ENCODE results near the gene FEZ2. TPM values are rescaled to one million over a fixed set of nuclear protein-coding genes. Genes with fewer than 3 reads are reported as not detected.

FEZ2 gene
- total and polyA plus RNA-seq, 2 donors from 2014 or later, result 46.4 to 48.3 TPM

DNA sequence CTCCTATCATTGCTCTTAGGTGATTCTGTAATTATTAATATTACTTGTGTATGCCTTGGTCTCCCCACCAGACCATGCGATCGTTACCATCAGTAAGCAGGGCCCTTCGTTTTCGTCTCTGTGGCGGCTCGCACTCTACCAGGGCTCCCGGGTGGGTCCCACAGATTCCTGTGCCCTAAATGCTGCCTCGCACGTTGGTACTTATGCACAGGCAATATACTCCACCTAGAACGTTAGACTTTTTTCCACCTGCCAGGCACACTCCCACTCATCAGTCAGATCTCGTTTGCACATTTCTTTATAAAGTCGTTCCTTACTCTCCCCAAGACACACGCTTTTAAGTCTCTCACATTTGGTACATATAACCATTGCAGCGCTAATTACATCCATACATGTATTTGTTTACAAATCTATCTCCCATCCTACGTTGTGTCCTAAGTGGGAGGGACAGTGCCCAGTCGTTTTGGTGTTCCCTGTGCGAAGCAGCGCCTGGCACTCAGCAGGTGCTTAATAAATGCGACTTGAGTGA lies 901 bp downstream of the FEZ2 start:
- Histone ChIP-seq H3K9me3 (ENCODE audit: control insufficient read depth in 2 of 3, insufficient read depth in 1 of 3, low read length in 3 of 3) (no peaks in the 10 kb centered on the region), H3K9ac (ENCODE audit: low read length in 3 of 3) (peak overlapping the region; percentile 20 to 77 (median 72)), H3K4me3 (ENCODE audit: low read length in 3 of 3) (peak overlapping the region; percentile 83 to 93 (median 88)), H3K36me3 (ENCODE audit: control insufficient read depth in 2 of 3, insufficient read depth in 3 of 3, low read length in 3 of 3) (no peaks in the 10 kb centered on the region), H3K4me1 (ENCODE audit: control insufficient read depth in 2 of 3, insufficient read depth in 2 of 3, low read depth in 1 of 3, low read length in 3 of 3) (peaks cover 0 to 15% (median 3%) of the 10 kb centered on the region in 3 donors), H3K27me3 (ENCODE audit: control insufficient read depth, insufficient read depth, low read length) (no peaks in the 10 kb centered on the region), H3K27ac (ENCODE audit: low read depth in 2 of 2, low read length in 2 of 2) (no peak overlapping the region)
- DNase-seq, result peak in 1 of 5 donors; percentile 48
- no peak for FAIRE-seq
- intact Hi-C loops (cut with DNase I), result no loop called here
- TF ChIP-seq, protein P1, sequence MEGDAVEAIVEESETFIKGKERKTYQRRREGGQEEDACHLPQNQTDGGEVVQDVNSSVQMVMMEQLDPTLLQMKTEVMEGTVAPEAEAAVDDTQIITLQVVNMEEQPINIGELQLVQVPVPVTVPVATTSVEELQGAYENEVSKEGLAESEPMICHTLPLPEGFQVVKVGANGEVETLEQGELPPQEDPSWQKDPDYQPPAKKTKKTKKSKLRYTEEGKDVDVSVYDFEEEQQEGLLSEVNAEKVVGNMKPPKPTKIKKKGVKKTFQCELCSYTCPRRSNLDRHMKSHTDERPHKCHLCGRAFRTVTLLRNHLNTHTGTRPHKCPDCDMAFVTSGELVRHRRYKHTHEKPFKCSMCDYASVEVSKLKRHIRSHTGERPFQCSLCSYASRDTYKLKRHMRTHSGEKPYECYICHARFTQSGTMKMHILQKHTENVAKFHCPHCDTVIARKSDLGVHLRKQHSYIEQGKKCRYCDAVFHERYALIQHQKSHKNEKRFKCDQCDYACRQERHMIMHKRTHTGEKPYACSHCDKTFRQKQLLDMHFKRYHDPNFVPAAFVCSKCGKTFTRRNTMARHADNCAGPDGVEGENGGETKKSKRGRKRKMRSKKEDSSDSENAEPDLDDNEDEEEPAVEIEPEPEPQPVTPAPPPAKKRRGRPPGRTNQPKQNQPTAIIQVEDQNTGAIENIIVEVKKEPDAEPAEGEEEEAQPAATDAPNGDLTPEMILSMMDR (IDR thresholded peaks at IDR 0.05; ENCODE audit: borderline replicate concordance, extremely low read depth, insufficient read depth), result no peak

DNA sequence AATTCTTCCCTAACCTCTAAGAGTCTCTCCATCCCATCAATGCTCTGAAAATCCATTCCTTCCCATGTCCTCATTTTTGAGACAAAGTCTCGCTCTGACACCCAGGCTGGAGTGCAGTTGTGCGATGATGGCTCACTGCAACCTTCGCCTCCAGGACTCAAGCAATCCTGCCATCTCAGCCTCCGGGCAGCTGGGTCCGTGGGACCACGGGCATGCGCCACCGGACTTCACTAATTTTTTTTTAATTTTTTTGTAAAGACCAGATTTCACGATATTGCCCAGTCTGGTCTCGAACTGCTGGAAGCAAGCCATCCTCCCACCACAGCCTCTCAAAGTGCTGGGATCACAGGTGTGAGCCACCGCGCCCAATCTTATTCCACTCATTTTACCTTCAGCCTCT lies 1.6 kb downstream of the FEZ2 start:
- Histone ChIP-seq H3K27me3 (ENCODE audit: control insufficient read depth, insufficient read depth, low read length) (no peaks in the 10 kb centered on the region), H3K4me3 (ENCODE audit: low read length in 3 of 3) (peak overlapping the region in 1 of 3 donors; percentile 93), H3K9ac (ENCODE audit: low read length in 3 of 3) (no peak overlapping the region), H3K9me3 (ENCODE audit: control insufficient read depth in 2 of 3, insufficient read depth in 1 of 3, low read length in 3 of 3) (no peaks in the 10 kb centered on the region), H3K4me1 (ENCODE audit: control insufficient read depth in 2 of 3, insufficient read depth in 2 of 3, low read depth in 1 of 3, low read length in 3 of 3) (peaks cover 0 to 15% (median 3%) of the 10 kb centered on the region in 3 donors), H3K27ac (ENCODE audit: low read depth in 2 of 2, low read length in 2 of 2) (no peak overlapping the region), H3K36me3 (ENCODE audit: control insufficient read depth in 2 of 3, insufficient read depth in 3 of 3, low read length in 3 of 3) (no peaks in the 10 kb centered on the region)
- DNase-seq (no peak), FAIRE-seq (no peak)
- TF ChIP-seq, protein P1 (IDR thresholded peaks at IDR 0.05; ENCODE audit: borderline replicate concordance, extremely low read depth, insufficient read depth), result no peak
- intact Hi-C loops (cut with DNase I), result no loop called here

DNA sequence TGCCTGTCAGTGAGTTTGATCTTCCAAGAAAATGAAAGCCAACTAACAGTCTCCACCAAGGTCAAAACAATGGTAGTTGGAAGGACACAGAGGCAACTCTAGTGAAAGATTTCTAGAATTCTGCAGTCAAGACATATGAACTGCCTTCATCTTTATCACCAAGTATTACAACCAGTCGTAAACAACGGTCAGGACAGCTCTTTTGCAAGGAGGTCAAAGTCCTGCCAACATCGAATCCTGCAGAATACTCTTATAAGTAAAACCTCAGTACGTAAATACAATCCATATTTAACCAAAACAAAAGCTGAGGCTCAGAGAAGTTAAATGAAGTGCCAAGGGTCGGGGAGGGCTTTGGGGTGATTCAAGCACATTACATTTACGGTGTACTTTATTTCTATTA lies 3.1 kb downstream of the FEZ2 start:
- TF ChIP-seq, protein P1 (IDR thresholded peaks at IDR 0.05; ENCODE audit: borderline replicate concordance, extremely low read depth, insufficient read depth), result no peak
- DNase-seq (no peak), FAIRE-seq (no peak)
- Histone ChIP-seq H3K9me3 (ENCODE audit: control insufficient read depth in 2 of 3, insufficient read depth in 1 of 3, low read length in 3 of 3) (no peaks in the 10 kb centered on the region), H3K27ac (ENCODE audit: low read depth in 2 of 2, low read length in 2 of 2) (no peak overlapping the region), H3K4me1 (ENCODE audit: control insufficient read depth in 2 of 3, insufficient read depth in 2 of 3, low read depth in 1 of 3, low read length in 3 of 3) (peaks cover 0 to 15% (median 3%) of the 10 kb centered on the region in 3 donors), H3K4me3 (ENCODE audit: low read length in 3 of 3) (no peak overlapping the region), H3K27me3 (ENCODE audit: control insufficient read depth, insufficient read depth, low read length) (no peaks in the 10 kb centered on the region), H3K9ac (ENCODE audit: low read length in 3 of 3) (no peak overlapping the region), H3K36me3 (ENCODE audit: control insufficient read depth in 2 of 3, insufficient read depth in 3 of 3, low read length in 3 of 3) (no peaks in the 10 kb centered on the region)
- intact Hi-C loops (cut with DNase I), result no loop called here

DNA sequence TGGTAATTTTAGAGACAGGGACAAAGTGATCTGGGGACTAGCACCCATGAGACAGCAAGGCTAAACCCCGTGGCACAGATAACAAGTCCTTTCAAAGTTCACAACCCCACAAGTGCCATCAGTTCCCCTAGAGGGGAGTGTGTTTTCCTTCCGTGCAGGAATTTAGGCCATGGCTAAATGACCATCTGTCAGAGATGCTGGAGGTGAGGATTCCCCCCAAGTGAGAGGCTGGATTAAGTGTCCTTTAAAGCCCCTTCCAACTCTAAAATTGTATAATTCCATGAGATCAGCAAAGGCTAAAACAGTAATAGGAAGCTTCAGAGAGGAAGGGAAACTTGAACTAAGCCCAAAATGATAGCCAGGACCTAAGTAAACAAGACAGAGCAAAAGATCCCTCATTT lies 8.7 kb downstream of the FEZ2 start:
- DNase-seq (no peak), FAIRE-seq (no peak)
- Histone ChIP-seq H3K27me3 (ENCODE audit: control insufficient read depth, insufficient read depth, low read length) (no peaks in the 10 kb centered on the region), H3K27ac (ENCODE audit: low read depth in 2 of 2, low read length in 2 of 2) (no peak overlapping the region), H3K4me1 (ENCODE audit: control insufficient read depth in 2 of 3, insufficient read depth in 2 of 3, low read depth in 1 of 3, low read length in 3 of 3) (no peaks in the 10 kb centered on the region), H3K9ac (ENCODE audit: low read length in 3 of 3) (no peak overlapping the region), H3K9me3 (ENCODE audit: control insufficient read depth in 2 of 3, insufficient read depth in 1 of 3, low read length in 3 of 3) (no peaks in the 10 kb centered on the region), H3K36me3 (ENCODE audit: control insufficient read depth in 2 of 3, insufficient read depth in 3 of 3, low read length in 3 of 3) (peaks cover 0 to 4% (median 3%) of the 10 kb centered on the region in 3 donors), H3K4me3 (ENCODE audit: low read length in 3 of 3) (no peak overlapping the region)
- TF ChIP-seq, protein P1 (IDR thresholded peaks at IDR 0.05; ENCODE audit: borderline replicate concordance, extremely low read depth, insufficient read depth), result no peak
- intact Hi-C loops (cut with DNase I), result no loop called here
